ENCODE data around the gene OSBPL5.

The OSBPL5 gene

GRCh38 chr11:3060436-3061025, 104.6 kb downstream of the OSBPL5 start:
- TF ChIP-seq, protein P1, sequence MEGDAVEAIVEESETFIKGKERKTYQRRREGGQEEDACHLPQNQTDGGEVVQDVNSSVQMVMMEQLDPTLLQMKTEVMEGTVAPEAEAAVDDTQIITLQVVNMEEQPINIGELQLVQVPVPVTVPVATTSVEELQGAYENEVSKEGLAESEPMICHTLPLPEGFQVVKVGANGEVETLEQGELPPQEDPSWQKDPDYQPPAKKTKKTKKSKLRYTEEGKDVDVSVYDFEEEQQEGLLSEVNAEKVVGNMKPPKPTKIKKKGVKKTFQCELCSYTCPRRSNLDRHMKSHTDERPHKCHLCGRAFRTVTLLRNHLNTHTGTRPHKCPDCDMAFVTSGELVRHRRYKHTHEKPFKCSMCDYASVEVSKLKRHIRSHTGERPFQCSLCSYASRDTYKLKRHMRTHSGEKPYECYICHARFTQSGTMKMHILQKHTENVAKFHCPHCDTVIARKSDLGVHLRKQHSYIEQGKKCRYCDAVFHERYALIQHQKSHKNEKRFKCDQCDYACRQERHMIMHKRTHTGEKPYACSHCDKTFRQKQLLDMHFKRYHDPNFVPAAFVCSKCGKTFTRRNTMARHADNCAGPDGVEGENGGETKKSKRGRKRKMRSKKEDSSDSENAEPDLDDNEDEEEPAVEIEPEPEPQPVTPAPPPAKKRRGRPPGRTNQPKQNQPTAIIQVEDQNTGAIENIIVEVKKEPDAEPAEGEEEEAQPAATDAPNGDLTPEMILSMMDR (IDR thresholded peaks at IDR 0.05; ENCODE audit: insufficient read depth, low read length, poor library complexity, severe bottlenecking) = no peak
- H3K27me3 ChIP-seq (replicated peaks; ENCODE audit: control insufficient read depth, insufficient read depth, low read length) = no peaks in the 10 kb centered on the region
- DNase-seq (ENCODE audit: extremely low read depth, insufficient read length) = no peak
- H3K4me3 ChIP-seq (replicated peaks; ENCODE audit: low read depth, low read length) = no peak overlapping the region
- H3K36me3 ChIP-seq (ENCODE audit: control insufficient read depth, insufficient read depth, low read length) = no peaks in the 10 kb centered on the region

GRCh38 chr11:3058753-3059664, 106.1 kb downstream of the OSBPL5 start:
- DNase-seq (ENCODE audit: extremely low read depth, insufficient read length) = no peak
- no peaks in the 10 kb centered on the region for H3K27me3 ChIP-seq (replicated peaks; ENCODE audit: control insufficient read depth, insufficient read depth, low read length)

GRCh38 chr11:3057069-3057963, 107.8 kb downstream of the OSBPL5 start, which contains the start of gene CARS1:
TSS of gene CARS1 (minus strand) at chr11:3057423. CDS start at chr11:3057367, 56 bp downstream.
- TF ChIP-seq, protein P1 (IDR thresholded peaks at IDR 0.05; ENCODE audit: insufficient read depth, low read length, poor library complexity, severe bottlenecking) = no peak
- Histone ChIP-seq H3K27me3 (replicated peaks; ENCODE audit: control insufficient read depth, insufficient read depth, low read length) (no peaks in the 10 kb centered on the region), H3K36me3 (ENCODE audit: control insufficient read depth, insufficient read depth, low read length) (no peaks in the 10 kb centered on the region), H3K4me3 (replicated peaks; ENCODE audit: low read depth, low read length) (peak within 1 kb of the TSS; percentile 96)
- peak; percentile 93 for DNase-seq (ENCODE audit: extremely low read depth, insufficient read length)

More at GRCh38 chr11:3058753-3059664, 106.1 kb downstream of the OSBPL5 start:
- Histone ChIP-seq H3K4me3 (replicated peaks; ENCODE audit: low read depth, low read length) (no peak overlapping the region), H3K36me3 (ENCODE audit: control insufficient read depth, insufficient read depth, low read length) (no peaks in the 10 kb centered on the region)
- TF ChIP-seq, protein P1 (IDR thresholded peaks at IDR 0.05; ENCODE audit: insufficient read depth, low read length, poor library complexity, severe bottlenecking) = no peak

DNA sequence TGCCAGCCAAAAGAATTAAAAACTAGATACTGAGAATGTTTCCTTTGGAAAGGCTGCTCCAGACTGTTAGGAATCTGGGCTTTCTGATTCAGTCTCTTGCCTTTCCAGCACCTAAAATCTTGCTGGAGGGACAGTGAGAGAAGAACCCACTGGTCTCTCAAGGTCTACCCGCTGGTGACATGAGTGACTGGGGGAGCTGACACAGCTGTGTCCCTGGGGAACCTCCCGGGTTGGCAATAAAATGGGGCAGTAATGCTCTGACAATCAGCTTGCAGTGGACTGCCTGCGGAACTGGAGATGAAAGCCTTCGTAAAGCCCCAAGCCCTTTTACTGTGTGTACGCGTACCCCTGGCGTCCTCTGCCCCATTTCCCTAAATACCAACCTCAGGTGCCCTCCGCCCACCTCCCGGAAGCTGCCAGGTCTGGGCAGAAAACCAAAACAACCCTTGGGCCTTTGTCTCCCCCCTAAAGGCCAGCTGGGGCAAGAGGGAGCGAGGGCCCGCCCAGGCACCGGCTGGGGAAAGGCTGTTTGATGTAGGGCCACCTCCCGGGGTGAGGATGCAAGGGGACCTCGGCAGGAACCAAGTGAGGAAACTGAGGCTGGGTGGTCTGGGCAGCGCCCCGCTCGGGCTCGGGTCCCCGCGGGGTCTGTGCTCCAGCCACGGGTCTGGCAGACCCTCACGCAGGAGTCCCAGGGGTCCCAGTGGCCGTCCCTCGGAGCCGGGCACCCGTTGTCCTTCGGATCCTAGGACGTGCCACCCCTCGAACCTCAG, 108.6 kb downstream of the OSBPL5 start:
- peak overlapping the region; percentile 96 for H3K4me3 ChIP-seq (replicated peaks; ENCODE audit: low read depth, low read length)
- H3K27me3 ChIP-seq (replicated peaks; ENCODE audit: control insufficient read depth, insufficient read depth, low read length) = no peaks in the 10 kb centered on the region
- peaks cover 4% of the 10 kb centered on the region for H3K36me3 ChIP-seq (ENCODE audit: control insufficient read depth, insufficient read depth, low read length)
- TF ChIP-seq, protein P1 (IDR thresholded peaks at IDR 0.05; ENCODE audit: insufficient read depth, low read length, poor library complexity, severe bottlenecking) = no peak
- DNase-seq (ENCODE audit: extremely low read depth, insufficient read length) = no peak

- Histone ChIP-seq H3K27me3 (replicated peaks; ENCODE audit: control insufficient read depth, insufficient read depth, low read length) (no peaks in the 10 kb centered on the region), H3K36me3 (ENCODE audit: control insufficient read depth, insufficient read depth, low read length) (peaks cover 4% of the 10 kb centered on the region), H3K4me3 (replicated peaks; ENCODE audit: low read depth, low read length) (peak overlapping the region; percentile 96)
- TF ChIP-seq, protein P1 (IDR thresholded peaks at IDR 0.05; ENCODE audit: insufficient read depth, low read length, poor library complexity, severe bottlenecking) = no peak
- DNase-seq (ENCODE audit: extremely low read depth, insufficient read length) = no peak
Measured at GRCh38 chr11:3055891-3056290, 109.2 kb downstream of the OSBPL5 start.

All from GM06990 (cell line).